Activated naive CD8-positive, alpha-beta T cell treated with anti-CD3 and anti-CD28 coated beads, Interleukin-2, amount 50 U/mL, for 24 hours (primary cell): ENCODE data around the gene PDE1C.

Experiments used
- ATAC-seq: fragments of 150-1000 bp; cut with Tn5 transposase; one replicate; pipeline ENCODE4 v1.10.0; 2021
- DNase-seq: peaks from one replicate; pipeline ENCODE4 v3.0.0; 2021
- H3K27ac Mint-ChIP-seq: one replicate; pipeline ENCODE4 v1.8.0; 2021; ENCODE audit warnings: mild to moderate bottlenecking, mixed read lengths
- H3K27me3 Mint-ChIP-seq: one replicate; pipeline ENCODE4 v1.8.0; 2021; ENCODE audit warnings: mixed read lengths
- H3K36me3 Mint-ChIP-seq: one replicate; pipeline ENCODE4 v1.8.0; 2021; ENCODE audit warnings: low read depth, mixed read lengths
- H3K4me1 Mint-ChIP-seq: one replicate; pipeline ENCODE4 v1.8.0; 2021; ENCODE audit warnings: mixed read lengths
- H3K4me3 Mint-ChIP-seq: one replicate; pipeline ENCODE4 v1.8.0; 2021; ENCODE audit warnings: mild to moderate bottlenecking, moderate library complexity, mixed read lengths
- H3K9me3 Mint-ChIP-seq: one replicate; pipeline ENCODE4 v1.8.0; 2021; ENCODE audit warnings: mixed read lengths

The PDE1C gene

DNA sequence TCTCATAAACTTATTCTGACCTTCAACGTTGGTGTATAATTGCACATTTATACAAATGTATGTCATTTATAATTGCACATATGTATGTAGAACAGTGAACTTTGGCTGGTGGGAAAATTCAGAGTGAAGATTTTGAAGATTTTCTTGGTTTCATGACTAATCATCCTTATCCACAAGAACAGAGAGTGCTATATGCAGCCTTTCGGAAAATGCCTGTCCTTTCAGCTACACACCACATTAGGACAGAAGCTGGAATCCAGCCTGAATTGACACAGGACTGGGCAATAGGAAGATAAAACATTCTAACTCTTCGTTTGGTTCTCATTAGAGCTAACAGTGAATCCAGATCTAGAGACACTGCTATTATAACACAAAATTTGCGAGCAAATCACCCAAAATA, 166.2 kb downstream of the PDE1C start:
- ATAC-seq, result no peak
- no peak overlapping the region for H3K27ac Mint-ChIP-seq
- no peaks in the 10 kb centered on the region for H3K9me3 Mint-ChIP-seq
- no peak for DNase-seq
- no peaks in the 10 kb centered on the region for H3K27me3 Mint-ChIP-seq
- H3K4me3 Mint-ChIP-seq, result no peak overlapping the region
- no peaks in the 10 kb centered on the region for H3K4me1 Mint-ChIP-seq
- H3K36me3 Mint-ChIP-seq, result no peaks in the 10 kb centered on the region

DNA sequence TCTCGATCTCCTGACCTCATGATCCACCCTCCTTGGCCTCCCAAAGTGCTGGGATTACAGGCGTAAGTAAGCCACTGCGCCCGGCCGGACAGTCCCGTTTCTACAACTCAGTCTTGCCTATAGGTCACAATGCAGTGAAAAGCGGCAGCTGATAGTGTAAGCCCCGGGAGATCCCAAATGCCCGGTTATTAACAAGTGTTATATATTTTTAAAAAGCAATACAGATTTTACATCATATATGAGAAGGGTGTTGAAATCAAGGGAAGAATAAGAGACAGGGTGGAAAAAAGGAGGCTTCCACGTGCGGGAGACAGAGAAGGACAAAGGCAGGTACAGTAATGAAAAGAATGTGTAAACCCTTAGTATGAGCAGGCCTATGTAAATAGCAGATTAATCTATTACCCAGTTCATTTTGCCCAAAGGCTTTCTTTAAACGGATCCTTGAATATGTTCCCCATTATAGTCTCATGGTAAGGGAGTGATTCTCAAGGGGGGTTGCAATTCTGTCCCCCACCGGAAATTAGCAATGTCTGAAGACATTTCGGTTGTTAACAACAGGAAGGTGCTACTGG, 170.8 kb downstream of the PDE1C start:
- peaks cover 5% of the 10 kb centered on the region for H3K9me3 Mint-ChIP-seq
- H3K27ac Mint-ChIP-seq, result no peak overlapping the region
- DNase-seq (no peak), ATAC-seq (no peak)
- no peaks in the 10 kb centered on the region for H3K36me3 Mint-ChIP-seq
- H3K4me1 Mint-ChIP-seq, result no peaks in the 10 kb centered on the region
- H3K4me3 Mint-ChIP-seq, result no peak overlapping the region
- H3K27me3 Mint-ChIP-seq, result no peaks in the 10 kb centered on the region

DNA sequence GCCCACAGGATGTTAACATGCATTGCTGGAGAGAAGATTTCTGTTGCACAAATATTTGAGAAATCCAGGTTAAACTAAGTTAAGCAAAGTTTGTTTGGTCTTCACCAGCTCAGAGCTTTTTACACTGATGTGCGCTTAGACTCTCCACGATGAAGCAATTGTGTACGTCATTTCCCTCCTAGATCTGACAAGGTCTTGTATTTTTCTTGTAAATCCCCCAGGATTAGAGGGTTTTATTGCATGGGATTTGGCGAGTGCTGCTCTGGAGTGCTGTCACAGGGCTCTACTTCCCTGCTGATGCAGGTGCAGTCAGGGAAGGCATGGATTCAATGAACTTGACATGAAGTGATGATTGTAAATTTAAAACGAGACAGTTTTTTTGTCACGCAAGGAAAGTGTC, 173.3 kb downstream of the PDE1C start:
- Mint-ChIP-seq H3K36me3 (no peaks in the 10 kb centered on the region), H3K9me3 (peaks cover 5% of the 10 kb centered on the region), H3K4me1 (no peaks in the 10 kb centered on the region), H3K4me3 (no peak overlapping the region), H3K27me3 (no peaks in the 10 kb centered on the region), H3K27ac (no peak overlapping the region)
- no peak for DNase-seq
- ATAC-seq, result no peak

- DNase-seq (no peak), ATAC-seq (no peak)
- peaks cover 5% of the 10 kb centered on the region for H3K9me3 Mint-ChIP-seq
- no peak overlapping the region for H3K27ac Mint-ChIP-seq
- H3K27me3 Mint-ChIP-seq, result no peaks in the 10 kb centered on the region
- H3K36me3 Mint-ChIP-seq, result no peaks in the 10 kb centered on the region
- no peaks in the 10 kb centered on the region for H3K4me1 Mint-ChIP-seq
- H3K4me3 Mint-ChIP-seq, result no peak overlapping the region
Observed at GRCh38 chr7:31894308-31894707, 175.9 kb downstream of the PDE1C start.

GRCh38 chr7:31893365-31893764, 176.8 kb downstream of the PDE1C start:
- Mint-ChIP-seq H3K4me1 (no peaks in the 10 kb centered on the region), H3K4me3 (no peak overlapping the region), H3K27ac (no peak overlapping the region), H3K9me3 (peaks cover 5% of the 10 kb centered on the region), H3K27me3 (no peaks in the 10 kb centered on the region), H3K36me3 (no peaks in the 10 kb centered on the region)
- ATAC-seq (no peak), DNase-seq (no peak)

DNA sequence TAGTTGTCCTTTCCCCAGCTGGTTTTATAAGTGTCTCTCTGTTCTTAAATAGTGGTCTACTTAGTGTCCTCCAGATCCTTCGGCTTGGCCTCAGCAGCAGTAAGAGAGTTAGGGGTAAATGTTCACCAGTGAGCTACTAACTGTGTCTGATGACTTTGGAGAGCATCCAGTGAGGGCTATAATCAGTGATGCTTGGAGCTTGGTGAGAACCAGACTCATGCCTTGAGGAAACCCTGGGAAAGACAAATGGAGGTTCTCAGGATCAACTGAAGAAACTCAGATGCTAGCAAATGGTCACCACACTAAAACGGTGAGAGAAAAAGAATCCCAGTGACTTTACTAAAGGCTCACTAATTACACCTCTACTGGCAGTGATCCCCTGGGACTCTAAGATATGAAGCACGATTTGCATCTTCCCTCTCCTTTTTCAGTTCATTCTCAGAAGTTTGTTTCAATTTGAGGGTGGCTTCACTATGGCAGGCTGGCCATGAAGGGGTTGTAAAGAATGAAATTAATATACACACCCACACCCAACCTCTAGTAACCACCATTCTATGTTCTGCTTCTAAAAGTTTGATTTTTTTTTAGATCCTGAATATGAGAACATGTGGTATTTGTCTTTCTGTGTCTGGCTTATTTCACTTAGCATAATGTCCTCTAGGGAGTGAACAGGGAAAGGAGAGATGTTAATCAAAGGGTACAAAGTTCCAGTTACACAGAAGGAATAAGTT, 177.9 kb downstream of the PDE1C start:
- DNase-seq (no peak), ATAC-seq (no peak)
- Mint-ChIP-seq H3K4me1 (no peaks in the 10 kb centered on the region), H3K27ac (no peak overlapping the region), H3K27me3 (no peaks in the 10 kb centered on the region), H3K4me3 (no peak overlapping the region), H3K36me3 (no peaks in the 10 kb centered on the region), H3K9me3 (peaks cover 5% of the 10 kb centered on the region)

GRCh38 chr7:31890766-31891165, 179.4 kb downstream of the PDE1C start:
- DNase-seq, result no peak
- no peaks in the 10 kb centered on the region for H3K36me3 Mint-ChIP-seq
- H3K4me3 Mint-ChIP-seq, result no peak overlapping the region
- H3K9me3 Mint-ChIP-seq, result peaks cover 13% of the 10 kb centered on the region
- H3K27me3 Mint-ChIP-seq, result no peaks in the 10 kb centered on the region
- no peaks in the 10 kb centered on the region for H3K4me1 Mint-ChIP-seq
- no peak for ATAC-seq
- no peak overlapping the region for H3K27ac Mint-ChIP-seq

DNA sequence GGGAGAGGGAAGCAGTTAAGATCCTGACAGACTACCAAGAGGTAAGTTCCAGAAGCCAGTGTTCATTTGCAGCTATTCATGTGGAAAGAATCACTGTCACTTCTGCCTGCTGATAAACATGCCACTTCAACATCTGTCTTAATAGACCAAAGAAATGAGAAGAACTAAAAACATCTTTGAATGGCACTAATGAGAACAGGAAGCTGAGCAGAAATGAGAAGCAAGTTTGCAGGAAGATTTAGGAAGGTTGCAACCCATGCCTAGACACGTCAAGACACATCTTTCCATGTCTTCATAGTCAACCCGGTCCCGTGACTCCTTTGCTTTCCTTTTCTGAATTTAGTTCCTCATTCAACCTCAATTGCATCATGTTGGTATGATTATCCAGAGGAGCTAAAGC, 180.0 kb downstream of the PDE1C start:
- peaks cover 10% of the 10 kb centered on the region for H3K9me3 Mint-ChIP-seq
- no peak for DNase-seq
- no peak for ATAC-seq
- no peaks in the 10 kb centered on the region for H3K27me3 Mint-ChIP-seq
- no peak overlapping the region for H3K4me3 Mint-ChIP-seq
- no peaks in the 10 kb centered on the region for H3K4me1 Mint-ChIP-seq
- no peaks in the 10 kb centered on the region for H3K36me3 Mint-ChIP-seq
- no peak overlapping the region for H3K27ac Mint-ChIP-seq

DNA sequence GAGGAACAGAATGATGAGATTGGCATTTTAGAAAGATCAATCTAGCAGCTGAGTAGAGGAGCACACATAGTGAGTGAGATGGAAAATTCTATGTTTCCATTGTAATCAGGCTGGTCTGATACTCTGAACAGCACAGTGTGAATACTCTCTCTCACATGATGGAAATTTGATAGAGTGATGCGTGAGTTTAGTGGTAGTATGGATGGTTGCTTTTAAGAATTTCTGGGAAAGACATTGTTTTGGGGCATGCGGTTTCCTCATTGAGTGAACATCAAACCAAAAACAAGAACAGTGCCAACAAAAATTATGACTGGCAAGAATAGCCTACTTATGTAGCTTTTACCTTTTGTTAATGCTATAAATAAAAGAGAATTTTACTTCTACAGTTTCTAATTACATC, 183.2 kb downstream of the PDE1C start:
- no peak for DNase-seq
- peaks cover 10% of the 10 kb centered on the region for H3K9me3 Mint-ChIP-seq
- H3K27me3 Mint-ChIP-seq, result no peaks in the 10 kb centered on the region
- H3K4me3 Mint-ChIP-seq, result no peak overlapping the region
- H3K27ac Mint-ChIP-seq, result no peak overlapping the region
- H3K36me3 Mint-ChIP-seq, result no peaks in the 10 kb centered on the region
- ATAC-seq, result no peak
- H3K4me1 Mint-ChIP-seq, result no peaks in the 10 kb centered on the region

DNA sequence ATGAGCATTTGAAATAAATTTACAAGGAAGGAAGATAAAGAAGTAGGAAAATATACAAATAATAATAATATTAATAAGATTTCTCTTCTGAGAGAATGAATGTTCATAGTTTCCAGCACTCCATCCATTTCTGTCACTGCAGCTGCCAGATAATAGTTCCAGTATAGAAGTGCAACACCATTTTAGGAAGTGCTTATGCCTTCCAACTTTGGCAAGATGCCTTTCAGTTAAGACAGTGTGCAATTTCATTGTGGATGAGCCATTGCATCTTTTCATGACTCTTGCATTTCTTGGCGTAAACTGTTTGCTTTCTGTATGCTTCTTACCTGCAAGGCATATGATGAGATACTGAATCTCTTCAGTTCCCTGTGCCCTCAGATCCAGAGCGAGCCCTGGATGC, 185.0 kb downstream of the PDE1C start:
- no peaks in the 10 kb centered on the region for H3K4me1 Mint-ChIP-seq
- DNase-seq, result no peak
- no peak for ATAC-seq
- H3K9me3 Mint-ChIP-seq, result peaks cover 10% of the 10 kb centered on the region
- no peaks in the 10 kb centered on the region for H3K27me3 Mint-ChIP-seq
- no peak overlapping the region for H3K27ac Mint-ChIP-seq
- H3K36me3 Mint-ChIP-seq, result no peaks in the 10 kb centered on the region
- H3K4me3 Mint-ChIP-seq, result no peak overlapping the region

DNA sequence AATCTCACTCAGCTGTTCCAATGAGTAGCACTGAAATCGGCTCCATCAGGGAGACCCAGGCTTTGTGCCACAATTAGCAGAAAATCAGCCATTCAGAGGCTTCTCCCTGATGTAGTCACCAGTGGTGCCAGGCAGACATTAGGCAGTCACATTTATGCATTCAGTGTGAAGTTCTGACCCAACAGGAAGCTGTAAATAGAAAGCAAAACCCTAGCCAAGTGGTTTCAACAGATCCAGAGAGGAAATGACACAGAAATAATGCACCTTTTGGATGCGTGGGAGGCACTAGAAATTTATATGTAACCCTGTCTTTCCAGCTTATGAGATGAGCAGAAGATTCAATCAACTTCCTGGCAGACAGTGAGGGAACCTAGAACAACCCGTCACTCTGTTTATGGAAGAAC, 186.4 kb downstream of the PDE1C start:
- DNase-seq, result no peak
- Mint-ChIP-seq H3K27ac (no peak overlapping the region), H3K4me3 (no peak overlapping the region), H3K27me3 (no peaks in the 10 kb centered on the region), H3K4me1 (no peaks in the 10 kb centered on the region), H3K36me3 (no peaks in the 10 kb centered on the region), H3K9me3 (peaks cover 10% of the 10 kb centered on the region)
- ATAC-seq, result no peak

- Mint-ChIP-seq H3K36me3 (no peaks in the 10 kb centered on the region), H3K4me1 (no peaks in the 10 kb centered on the region), H3K27ac (no peak overlapping the region), H3K27me3 (no peaks in the 10 kb centered on the region), H3K9me3 (peaks cover 10% of the 10 kb centered on the region), H3K4me3 (no peak overlapping the region)
- ATAC-seq, result no peak
- DNase-seq, result no peak
Observed at GRCh38 chr7:31882187-31882586, 188.0 kb downstream of the PDE1C start.

DNA sequence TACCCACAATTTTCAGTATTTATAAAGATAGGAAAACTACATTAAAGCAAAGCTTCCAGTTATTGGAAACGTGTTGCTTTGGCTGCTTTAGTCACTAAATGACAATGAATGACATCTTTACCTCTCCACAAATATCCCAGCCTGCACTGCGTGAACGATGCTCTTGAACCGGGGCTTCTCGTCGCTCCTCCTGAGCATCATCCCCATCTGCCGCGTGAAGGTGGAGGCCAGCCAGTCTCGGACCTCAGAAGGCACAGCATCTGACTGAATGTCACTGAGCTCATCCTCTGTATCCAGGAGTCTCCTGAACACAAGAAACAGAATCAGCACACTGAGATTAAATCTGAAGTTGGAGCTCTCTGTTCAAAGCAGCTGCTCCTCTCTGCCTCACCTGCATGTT, 191.3 kb downstream of the PDE1C start:
- H3K4me3 Mint-ChIP-seq, result no peak overlapping the region
- no peaks in the 10 kb centered on the region for H3K27me3 Mint-ChIP-seq
- no peak for ATAC-seq
- no peak overlapping the region for H3K27ac Mint-ChIP-seq
- no peaks in the 10 kb centered on the region for H3K9me3 Mint-ChIP-seq
- H3K36me3 Mint-ChIP-seq, result no peaks in the 10 kb centered on the region
- H3K4me1 Mint-ChIP-seq, result no peaks in the 10 kb centered on the region
- DNase-seq, result no peak

DNA sequence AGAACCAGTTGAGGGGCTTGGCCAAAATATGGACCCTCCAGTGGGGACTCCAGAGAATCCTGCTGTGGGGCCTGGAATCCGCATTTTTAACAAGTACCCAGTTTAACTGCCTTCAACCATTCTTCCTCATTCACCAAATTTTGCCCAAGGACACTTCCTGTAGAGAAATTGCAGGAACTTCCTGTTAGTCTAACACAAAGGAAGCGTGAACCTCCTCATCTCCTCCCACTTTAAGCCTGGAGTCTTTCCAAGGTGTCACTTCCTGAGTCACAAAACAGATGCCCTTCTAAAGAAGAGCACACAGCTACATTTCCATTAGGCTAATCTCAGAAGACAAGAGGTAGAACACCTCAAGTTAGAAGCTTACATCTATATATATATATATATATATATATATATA, 194.8 kb downstream of the PDE1C start:
- H3K36me3 Mint-ChIP-seq, result no peaks in the 10 kb centered on the region
- peaks cover 13% of the 10 kb centered on the region for H3K9me3 Mint-ChIP-seq
- no peak for DNase-seq
- no peaks in the 10 kb centered on the region for H3K27me3 Mint-ChIP-seq
- no peaks in the 10 kb centered on the region for H3K4me1 Mint-ChIP-seq
- H3K27ac Mint-ChIP-seq, result no peak overlapping the region
- no peak overlapping the region for H3K4me3 Mint-ChIP-seq
- no peak for ATAC-seq

GRCh38 chr7:31874631-31875386, 195.4 kb downstream of the PDE1C start:
- Mint-ChIP-seq H3K4me1 (no peaks in the 10 kb centered on the region), H3K9me3 (peaks cover 13% of the 10 kb centered on the region), H3K27me3 (no peaks in the 10 kb centered on the region), H3K27ac (no peak overlapping the region), H3K36me3 (no peaks in the 10 kb centered on the region), H3K4me3 (no peak overlapping the region)
- no peak for ATAC-seq
- DNase-seq, result no peak
